Mesenteric fat pad (tissue), 1 donor: Measurements from ENCODE around the gene DLK1. TPM values are rescaled to one million over a fixed set of nuclear protein-coding genes. Genes with fewer than 3 reads are reported as not detected.

Source experiments
- DNase-seq: peaks from one replicate; pipeline ENCODE4 v3.0.0-alpha.2; 2020; ENCODE audit warnings: low spot score
- long read RNA-seq: library from polyadenylated mRNA; unstranded; transcript quantifications from one replicate; pipeline ENCODE4 v2.0.0, GENCODE V29; 2020
- total RNA-seq: library from RNA; stranded (reverse); fragmentation: NEBNext Ultra II Directional; extraction: Animal tissue kit (Norgen Biotek cat#: 25700); gene quantifications from one replicate; pipeline ENCODE4 v1.2.1, GENCODE V29; 2021
- donor health status: DM: yes; HTN: yes; CAD: no.

Gene DLK1
- total RNA-seq = not detected
- long read RNA-seq, full-length matches to known transcripts = 1 of 1 reads
- long read RNA-seq, partial matches to known transcripts = 0 of 1 reads
- long read RNA-seq, other reads (novel, unspliced or antisense) = 0 of 1 reads

DNA sequence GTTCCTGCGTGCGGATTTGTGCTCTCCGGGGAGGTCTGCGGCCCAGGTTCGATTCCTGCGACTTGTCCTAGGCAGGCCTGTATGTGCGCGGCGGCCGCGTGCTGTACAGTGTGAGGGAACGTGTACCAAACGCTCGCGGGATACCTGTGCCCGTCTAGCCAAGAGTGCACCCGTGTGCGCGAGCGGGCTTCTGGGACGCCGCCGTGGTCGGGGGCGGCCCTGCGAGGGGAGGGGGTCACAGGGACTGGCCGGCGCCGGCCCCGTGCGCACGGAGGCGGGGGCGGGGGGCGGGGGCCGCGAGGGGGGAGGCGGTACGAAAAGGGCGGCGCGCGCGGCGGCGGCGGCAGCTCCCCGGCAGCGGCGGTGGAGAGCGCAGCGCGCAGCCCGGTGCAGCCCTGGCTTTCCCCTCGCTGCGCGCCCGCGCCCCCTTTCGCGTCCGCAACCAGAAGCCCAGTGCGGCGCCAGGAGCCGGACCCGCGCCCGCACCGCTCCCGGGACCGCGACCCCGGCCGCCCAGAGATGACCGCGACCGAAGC lies at the start of gene DLK1:
TSS of gene DLK1 (plus strand) at position 343 of the 536 bp plus-strand sequence. CDS start at position 520, 177 bp downstream.
- no peak for DNase-seq

DNA sequence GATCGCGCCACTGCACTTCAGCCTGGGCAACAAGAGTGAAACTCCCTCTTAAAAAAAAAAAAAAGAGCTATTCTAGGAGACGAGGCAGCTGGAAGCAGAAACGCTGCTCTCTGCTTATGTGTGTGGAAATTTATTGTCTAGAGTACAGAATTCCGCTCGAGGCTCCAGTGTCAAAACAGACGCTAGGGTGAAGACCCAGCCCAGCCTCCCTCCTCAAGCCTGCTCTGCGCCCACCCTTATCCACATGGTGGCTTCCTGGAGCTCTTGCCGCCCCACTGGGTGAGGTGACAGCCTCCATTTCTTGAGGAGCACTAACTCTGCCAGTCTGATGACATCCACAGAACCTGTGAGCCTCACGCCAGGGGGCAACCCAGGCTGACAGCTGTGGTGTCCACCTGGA lies 49.5 kb upstream of the DLK1 start:
- DNase-seq = no peak

DNA sequence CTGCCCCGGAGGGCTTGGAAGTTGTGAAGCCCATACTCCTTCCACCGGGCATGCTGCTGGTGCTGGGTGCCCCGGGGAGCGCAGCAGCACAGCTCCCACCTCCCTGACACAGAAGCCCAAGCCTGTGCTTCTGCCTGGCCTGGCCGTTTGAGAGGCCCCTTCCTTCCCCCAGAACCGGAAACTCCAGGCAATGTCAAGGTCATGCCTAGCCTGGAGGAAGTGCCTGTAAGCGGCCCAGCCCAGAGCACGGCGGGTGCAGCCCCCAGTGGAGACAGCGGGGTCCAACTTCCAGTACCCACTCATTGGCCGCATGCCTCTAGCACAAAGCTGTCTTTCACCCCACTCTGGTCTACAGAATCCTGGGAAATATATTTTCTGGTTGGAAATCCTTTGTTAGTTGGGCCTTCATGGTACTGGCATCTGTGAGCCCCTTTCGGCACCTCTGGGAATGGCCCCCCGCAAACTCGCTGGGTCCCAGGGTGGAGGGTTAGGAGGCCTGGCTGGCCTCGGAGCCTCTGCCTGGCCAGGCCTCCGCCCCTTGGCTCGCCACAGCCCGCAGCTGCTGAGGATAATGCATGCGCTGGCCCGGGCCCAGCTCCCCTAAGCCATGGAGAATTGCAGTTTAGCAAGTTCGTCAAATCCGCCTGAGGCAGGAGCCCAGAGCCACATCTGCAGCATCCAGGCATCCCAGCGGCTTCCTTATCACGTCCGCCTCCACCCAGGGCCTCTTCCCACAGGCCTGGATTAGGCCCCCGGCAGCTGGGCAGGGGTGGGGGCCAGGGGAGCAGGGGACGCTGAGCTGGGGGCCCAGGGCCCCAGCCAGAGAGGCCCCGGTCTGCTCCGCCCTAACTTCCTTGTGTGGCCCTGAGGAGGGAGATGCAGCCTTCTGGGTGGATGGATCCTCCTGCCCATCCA lies 48.9 kb upstream of the DLK1 start:
- no peak for DNase-seq

DNA sequence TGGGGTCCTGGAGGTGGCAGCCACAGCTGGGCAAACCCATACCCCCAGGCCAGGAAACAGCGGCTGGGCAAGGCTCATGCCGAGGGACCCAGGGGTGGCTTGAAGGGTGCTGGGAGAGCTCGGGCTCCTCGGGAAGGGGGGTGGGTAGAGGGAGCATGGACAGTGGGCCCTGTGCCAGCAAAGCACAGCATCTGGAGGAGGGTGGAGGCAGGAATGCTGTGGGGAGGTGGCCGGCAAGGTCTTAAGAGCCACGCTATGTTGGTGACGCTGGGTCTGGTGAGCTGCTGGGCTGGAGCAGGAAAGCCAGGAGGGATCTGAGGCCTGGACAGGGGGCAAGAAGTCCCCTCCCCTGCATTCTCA lies 48.2 kb upstream of the DLK1 start:
- DNase-seq = no peak

DNA sequence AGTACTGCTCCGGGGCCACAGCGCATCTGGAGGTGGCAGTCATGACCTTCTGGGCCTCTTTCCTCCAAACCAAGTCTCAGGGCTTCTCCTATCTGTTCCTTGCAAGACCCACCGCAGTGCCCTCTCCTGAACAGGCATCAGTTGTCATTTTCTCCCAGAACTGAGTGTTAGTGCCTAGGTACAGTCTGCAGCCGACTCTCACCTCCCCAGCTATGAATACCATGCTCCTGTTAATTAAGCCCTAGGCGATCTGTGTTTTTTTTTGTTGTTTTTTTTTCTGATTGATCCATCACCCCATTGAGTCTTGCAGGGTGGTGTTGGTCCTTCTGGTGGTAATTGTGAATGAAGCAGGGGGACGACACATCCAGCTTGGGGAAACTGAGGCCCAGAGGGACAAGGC lies 47.5 kb upstream of the DLK1 start:
- no peak for DNase-seq

DNA sequence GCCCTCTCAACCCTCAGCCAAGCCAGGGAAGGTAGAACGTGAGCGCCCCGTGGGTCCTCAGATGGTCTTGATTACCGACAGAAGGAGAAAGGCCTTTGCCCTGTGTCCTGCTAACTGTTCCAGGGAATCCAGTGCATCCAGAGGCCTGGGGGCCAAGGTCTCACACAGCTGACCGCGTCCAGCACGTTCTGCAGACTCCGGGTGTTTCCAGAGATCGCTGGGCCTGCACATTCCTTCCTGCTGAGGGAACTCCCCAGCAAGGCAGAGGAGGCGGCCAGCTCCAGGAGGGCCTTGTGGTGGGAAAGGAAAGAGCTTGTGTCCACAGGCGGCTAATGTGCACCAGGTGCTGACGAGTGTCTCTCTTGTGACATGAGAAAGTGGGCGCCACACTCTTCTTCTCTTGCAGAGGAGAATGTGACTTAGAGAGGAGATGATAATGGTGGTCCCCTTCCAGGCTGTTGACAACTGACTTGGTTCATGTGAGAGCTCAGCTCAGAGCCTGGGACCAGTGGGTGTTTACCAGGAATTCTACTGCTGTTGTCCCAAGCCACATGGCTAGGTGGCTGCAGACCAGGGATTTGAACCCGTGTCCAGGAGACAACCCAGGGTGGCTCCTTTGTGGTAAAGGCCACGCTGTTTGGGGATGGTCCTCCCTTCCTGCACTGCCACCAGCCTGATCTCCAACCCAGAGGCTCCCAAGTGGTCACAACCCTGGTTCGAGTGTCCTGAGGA lies 46.8 kb upstream of the DLK1 start:
- DNase-seq = no peak

DNA sequence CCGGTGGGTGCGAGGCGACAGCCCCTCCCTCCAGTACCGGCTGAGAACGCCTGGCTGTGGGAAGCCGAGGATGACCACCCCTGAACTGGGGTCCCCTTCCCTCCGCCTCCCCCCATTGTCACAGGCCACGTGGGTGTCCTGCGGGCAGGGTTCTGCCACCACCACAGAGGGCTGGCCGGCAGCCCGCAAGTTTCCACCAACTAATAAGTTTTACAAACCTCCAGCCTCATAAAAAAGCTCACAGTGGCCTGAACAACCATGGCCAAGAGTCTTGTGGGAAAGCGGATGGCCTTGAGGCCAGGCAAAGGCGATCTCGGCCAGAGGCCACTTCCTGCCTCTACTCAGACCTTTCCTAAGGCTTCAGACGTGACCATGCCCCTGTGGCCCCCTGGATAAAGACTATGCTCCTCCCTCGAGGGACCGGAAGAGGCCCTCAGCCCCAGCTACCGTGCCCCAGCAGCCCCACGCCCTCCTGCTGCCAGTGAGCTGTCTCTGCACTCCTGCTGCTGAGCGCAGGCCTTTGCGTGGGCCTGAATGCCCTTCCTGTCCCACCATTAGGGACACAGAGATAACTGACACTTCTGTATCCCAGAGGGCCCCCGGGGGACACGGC lies 46.1 kb upstream of the DLK1 start:
- DNase-seq = no peak

DNA sequence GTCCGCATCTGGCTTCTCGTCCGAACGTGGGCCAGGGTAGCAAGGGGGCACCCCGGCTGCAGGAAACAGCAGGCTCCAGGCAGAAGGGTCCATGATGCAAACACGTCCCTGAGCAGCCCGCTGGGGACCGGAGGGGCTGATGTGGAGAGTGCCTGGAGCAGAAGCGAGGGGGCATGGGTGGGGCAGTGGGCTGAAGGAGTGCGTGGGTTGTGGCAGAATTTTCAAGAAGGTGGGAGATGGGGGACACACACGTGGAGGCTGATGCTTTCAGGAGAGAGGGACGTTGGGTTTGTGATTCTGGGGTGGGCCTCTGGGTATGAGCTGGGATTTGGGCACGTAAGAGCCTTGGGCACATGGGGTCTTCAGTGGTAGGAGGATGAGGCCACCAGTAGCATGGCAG lies 45.6 kb upstream of the DLK1 start:
- no peak for DNase-seq

DNA sequence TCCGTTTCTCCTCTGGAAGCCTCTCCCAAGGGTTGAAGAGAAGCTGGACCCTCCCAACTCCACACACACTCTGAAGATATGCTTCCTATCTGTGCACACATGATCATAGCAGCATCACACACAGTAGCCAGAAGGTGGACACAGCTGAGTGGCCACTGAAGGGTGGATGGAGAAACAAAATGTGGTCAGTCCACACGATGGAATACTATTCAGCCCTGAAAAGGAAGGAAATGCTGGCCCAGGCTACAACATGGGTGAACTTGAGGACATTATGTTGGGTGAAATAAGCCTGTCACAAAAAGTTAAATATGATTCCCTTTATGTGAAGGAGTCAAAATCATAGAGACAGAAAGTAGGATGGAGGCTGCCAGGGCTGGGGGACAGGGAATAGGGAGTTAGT lies 43.9 kb upstream of the DLK1 start:
- DNase-seq = no peak

DNA sequence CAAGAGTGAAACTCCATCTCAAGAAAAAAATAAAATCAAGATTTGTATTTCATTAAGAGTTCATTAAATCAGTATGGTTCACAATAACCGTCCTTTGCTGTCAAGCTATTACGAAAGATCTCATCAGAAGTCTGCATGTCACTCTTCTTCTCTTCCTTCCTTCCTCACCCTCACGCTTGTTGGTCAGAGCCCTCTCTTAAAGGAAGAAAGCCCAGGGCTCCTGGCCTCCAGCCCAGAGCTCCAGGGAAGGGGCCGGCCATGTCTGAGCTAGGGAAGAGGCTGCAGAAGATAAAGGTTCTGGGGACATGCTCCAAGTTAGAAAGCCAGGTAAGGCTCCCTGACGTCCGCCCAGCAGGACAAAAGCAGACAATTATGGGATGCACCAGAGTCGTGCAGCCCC lies 43.1 kb upstream of the DLK1 start:
- no peak for DNase-seq

DNA sequence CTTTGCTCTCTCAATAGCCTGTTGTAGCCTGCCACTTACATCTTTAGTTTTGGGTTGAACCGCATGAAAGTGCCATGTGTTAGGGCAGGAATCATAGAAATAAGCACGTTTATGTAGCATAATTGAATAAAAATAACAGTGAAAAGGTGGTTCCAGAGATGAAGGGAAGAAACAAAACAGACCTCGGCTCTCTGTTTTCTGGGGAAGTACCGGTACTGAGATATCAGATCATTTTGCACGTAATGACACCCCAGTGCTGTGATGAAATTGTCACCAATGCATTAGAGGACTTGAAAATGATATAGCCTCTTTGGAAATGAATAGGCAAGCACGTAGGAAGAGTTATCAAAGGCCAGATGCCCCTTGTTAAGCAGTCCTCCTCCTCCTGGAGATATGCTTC lies 42.5 kb upstream of the DLK1 start:
- DNase-seq = no peak

DNA sequence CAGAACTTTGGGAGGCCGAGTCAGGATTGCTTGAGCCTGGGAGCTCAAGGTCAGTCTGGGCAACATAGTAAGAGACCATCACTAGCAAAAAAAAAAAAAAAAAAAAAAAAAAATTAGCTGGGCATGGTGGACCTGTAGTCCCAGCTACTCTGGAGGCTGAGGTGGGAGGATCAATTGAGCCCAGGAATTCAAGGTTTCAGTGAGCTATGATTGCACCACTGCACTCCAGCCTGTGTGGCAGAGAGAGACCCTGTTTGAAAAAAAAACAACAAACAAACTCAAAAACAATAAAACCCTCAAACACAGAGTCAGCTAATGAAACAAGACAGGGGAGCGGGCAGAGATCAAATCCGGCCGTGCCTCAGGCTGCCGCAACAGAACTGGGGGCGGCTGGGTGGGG lies 41.7 kb upstream of the DLK1 start:
- DNase-seq = no peak

DNA sequence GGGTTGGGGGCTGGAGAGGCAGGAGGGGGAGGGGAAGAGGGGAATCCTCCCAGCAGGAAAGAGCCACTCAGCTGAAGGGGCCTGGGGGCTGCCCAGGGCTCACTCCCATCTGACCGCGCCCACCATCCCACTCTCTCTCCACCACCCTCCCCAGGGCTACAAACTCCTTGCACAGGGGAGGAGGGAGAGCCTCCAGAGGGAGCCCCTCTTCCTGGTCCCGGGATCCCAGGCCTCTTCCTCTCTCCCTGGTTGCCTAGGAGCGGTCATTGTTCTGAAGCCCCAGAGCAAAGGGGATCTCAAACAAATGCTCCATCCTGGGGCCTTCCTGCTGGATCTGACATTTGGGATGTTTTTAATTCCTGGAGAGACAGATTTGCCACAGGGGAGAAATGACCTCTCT lies 39.8 kb upstream of the DLK1 start:
- no peak for DNase-seq

DNA sequence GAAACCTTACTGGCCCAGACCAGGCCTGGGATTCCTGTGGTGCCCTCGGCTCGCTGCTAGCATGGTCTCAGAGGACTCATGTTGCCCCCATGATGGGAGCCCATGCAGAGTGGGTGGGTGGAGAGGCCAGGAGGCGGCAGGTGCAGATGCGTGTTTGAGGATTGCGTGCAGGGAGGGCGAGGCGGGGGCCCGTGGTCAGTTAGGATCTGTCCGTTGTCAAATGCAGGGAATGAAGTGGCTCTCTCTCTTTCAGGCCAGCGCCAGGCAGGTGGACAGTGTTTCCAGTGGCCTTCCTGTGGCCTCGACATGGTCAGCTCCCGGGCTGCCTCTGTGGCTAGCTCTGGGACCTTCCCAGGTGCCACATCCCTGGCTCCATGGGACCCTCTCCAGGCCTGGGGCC lies 39.3 kb upstream of the DLK1 start:
- no peak for DNase-seq

DNA sequence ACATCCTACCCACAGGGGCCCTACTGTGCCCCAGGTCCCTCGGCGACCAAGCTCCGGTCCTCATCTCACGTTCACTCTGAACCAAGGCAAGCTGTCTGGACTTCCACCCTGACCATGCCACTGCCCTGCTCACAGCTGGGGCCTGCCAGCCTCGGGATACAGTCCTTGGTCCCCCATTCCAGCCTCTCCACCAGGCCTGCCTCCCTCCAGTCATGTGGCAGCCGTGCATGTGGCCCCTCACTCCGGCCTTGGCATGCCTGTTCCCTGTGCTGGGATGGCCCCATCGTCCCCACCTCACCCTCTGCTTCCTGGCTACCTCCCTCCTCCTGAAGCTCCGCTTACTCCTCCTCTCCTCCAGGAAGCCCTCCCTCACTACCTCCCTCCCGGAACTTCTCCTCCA lies 38.6 kb upstream of the DLK1 start:
- no peak for DNase-seq

DNA sequence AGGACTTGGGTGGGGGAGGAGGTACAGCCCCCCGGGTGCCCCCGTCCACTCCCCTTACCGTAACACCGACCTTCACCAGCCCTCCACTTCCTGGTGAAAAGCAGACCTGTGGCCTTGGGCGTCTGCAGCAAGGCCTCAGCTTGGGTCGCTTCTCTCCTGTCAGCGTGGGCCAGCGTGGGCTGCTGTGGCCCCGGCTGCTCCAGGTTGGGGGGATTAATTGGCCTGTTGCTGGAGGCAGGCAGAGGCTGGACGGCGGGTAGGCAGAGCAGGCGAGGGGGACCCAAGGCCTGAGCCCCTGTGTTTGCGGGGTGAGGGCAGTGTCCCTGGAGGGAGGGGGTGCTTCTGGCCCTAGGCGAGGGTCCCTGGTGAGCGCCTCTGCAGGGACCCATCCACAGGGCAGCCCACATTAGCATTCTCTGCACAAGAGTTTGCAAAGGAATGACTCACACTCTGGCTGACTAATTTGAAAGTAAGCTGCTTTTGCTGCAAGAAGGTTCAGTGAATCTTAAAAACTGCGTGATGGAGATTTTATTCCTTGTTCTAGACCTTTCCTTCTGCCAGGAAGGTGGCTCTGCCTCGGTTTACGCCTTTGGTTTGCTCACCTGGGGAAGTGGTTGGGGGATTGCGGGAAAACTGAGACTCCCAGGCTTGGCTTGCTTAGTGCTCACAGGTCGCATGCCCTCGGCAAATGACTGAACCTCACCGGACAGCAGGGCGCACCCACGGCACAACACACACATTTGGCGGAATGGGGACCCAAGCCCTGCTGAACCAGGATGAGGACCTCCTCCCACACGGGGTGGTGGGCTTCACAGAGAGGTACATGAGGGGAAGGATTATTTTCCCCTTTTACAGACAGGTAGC lies 37.9 kb upstream of the DLK1 start:
- DNase-seq = no peak

DNA sequence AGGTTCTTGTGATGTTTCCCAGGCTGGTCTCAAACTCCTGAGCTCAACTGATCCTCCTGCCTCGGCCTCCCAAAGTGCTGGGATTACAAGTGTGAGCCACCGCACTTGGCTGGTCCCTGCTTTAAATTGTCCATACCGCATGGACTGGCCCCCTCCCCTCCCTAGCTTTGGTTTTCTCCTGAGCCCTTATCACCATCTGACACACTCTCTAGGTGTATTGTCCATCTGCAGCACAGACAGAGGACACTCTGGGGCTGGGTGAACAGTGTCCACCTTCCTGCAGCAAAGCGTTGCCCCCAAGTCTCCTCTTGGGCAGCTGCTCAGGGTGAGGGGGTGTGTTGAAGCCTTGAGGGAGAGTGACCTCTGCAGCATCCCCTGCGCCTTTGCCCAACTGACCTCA lies 36.0 kb upstream of the DLK1 start:
- DNase-seq = no peak

DNA sequence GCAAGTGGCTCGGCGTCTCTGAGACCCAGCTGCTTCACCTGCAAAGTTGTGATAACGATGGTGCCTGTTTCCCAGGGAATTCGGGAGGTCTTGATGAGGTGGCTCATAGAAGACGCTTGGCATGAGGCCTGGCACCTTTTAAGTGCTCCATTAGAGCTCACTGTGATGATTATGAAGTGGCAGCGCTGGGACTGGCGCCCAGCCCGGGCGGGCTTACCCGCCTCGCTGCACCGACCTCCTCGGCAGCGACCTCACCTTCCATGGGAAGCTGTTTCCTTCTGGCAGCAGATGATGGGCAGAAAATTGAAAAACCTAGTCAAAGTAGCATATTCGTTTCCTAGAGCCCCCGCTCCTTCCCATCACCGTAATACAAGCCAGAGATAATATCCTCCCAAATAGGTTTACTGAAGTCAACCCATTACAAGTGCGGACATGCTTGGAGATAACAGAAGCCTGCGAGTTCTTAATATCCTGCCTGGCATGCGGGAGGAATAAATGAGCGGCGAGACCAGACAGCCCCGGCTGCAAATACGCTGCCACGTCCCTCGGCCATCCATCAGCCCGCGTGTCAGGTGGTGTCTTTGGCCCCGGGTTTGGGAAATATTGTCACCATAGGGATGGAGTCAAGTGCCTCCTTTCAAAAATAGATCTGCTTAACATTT lies 35.2 kb upstream of the DLK1 start:
- DNase-seq = no peak

DNA sequence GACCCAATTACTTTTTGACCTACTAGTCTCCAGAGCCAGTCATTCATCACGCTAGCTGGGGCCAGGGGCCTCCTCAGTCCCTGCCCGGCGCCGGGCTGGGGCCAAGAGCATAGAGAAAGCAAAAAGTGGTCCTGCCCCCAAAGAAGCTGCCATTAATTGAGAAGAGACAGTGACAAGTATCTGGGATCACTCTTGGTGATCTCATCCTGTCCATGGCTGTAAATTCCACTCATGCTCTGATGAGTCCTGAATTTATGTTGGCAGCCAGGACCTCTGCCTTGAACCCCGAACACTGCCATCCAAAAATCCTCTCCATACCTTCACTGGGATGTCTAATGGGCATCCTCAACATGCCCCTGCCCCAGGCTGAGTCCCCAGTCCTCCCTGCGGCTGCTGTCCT lies 34.4 kb upstream of the DLK1 start:
- DNase-seq = no peak

DNA sequence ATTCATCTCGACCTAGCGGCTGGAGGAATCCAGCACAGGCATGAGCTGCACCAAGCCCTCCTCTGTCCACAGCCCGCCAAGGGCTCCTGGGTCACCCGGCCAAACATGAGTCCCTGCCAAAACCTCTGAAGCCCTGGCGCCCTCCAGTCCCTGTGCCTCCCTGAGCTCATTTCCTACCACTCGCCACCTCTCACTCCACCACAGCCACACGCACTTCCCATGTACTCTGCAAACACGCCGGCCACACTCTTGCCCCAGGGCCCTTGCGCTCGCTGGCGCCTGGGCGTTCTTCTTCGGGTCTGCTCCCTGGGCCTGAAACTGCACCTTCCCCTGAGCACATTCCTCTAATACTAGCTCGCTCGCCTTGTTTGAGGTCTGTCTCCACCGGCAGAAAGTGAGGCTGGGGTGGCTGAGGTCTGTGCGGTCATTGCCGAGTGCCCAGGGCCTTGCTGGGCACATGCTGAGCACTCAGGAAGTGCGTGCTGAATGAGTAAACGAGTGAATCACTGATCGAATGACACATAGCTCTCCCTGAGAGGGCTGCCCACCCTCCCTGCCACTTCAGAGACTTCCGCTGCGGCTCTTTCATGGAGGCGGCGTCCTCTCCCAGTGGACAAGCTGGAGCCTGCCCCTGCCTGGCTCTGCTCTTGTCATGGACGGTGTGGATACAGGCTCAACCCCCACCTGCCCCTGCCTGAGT lies 33.7 kb upstream of the DLK1 start:
- no peak for DNase-seq
